Esophagus muscularis mucosa (tissue), 4 donors: ENCODE results near the gene RAPGEF2. TPM values are rescaled to one million over a fixed set of nuclear protein-coding genes. Genes with fewer than 3 reads are reported as not detected.
"Not testable (repeated sequence)": the region's sequence is repeated elsewhere in the genome, so short reads cannot be mapped to it uniquely, and the experiment has no call there.

Experiments
- DNase-seq: peaks from one replicate; pipeline ENCODE4 v3.0.0-alpha.2; 2017; ENCODE audit errors: extremely low spot score
- H3K27ac ChIP-seq, 4 donors: fragments of 200-600 bp; sonication (generic); replicated peaks in 1 of 4; 1 replicate in 3 of 4; 2 replicates in 1 of 4; pipeline ENCODE4 v1.5.1; 2016 to 2019; ENCODE audit warnings: mild to moderate bottlenecking in 1 of 4
- H3K27me3 ChIP-seq, 4 donors: fragments of 200-600 bp; sonication (generic); one replicate each; pipeline versions ENCODE4 v1.5.1 to v1.6.0; 2016 to 2019
- H3K36me3 ChIP-seq, 4 donors: fragments of 200-600 bp; sonication (generic); one replicate each; pipeline ENCODE4 v1.5.1; 2016 to 2019
- H3K4me1 ChIP-seq, 4 donors: fragments of 200-600 bp; sonication (generic); one replicate each; pipeline ENCODE4 v1.5.1; 2016 to 2019
- H3K4me3 ChIP-seq, 4 donors: fragments of 200-600 bp; sonication (generic); 1 replicate in 2 of 4; 2 replicates in 2 of 4; pipeline ENCODE4 v1.5.1; 2016 to 2019; ENCODE audit warnings: mild to moderate bottlenecking in 4 of 4, moderate library complexity in 1 of 4
- H3K9me3 ChIP-seq, 4 donors: fragments of 200-600 bp; sonication (generic); 1 replicate in 3 of 4; 2 replicates in 1 of 4; pipeline ENCODE4 v1.5.1; 2016 to 2019
- CTCF ChIP-seq, 3 experiments: fragments of 200-600 bp in 2 of 3; fragments of 450-650 bp in 1 of 3; sonication (generic) in 2 of 3; IDR thresholded peaks; one replicate each; pipeline ENCODE4 v1.5.1; 2017 to 2019; ENCODE audit warnings: antibody characterized with exemption in 3 of 3, mild to moderate bottlenecking in 2 of 3, moderate library complexity in 1 of 3
- EP300 ChIP-seq: sonication (generic); formaldehyde crosslinking; IDR thresholded peaks from one replicate; pipeline ENCODE4 v1.6.1; 2017; ENCODE audit warnings: antibody characterized with exemption
- POLR2A ChIP-seq: fragments of 450-650 bp; IDR thresholded peaks from one replicate; pipeline ENCODE4 v1.6.1; 2017; ENCODE audit warnings: antibody characterized with exemption, moderate library complexity, mild to moderate bottlenecking, low read depth
- POLR2AphosphoS5 ChIP-seq, 2 donors: sonication (generic); formaldehyde crosslinking; IDR thresholded peaks; one replicate each; pipeline ENCODE4 v1.6.1; 2017; ENCODE audit warnings: antibody characterized with exemption in 2 of 2
- WGBS: methylation state at CpG from one replicate; pipeline ENCODE4 v1.1.5; 2018; 5-methylcytosine and 5-hydroxymethylcytosine counted together
- intact Hi-C: fragments of 100-400 bp; cut with DNase I; formaldehyde crosslinking; loops from one replicate; pipeline ENCODE4 v1.15.1; 2023
- total RNA-seq, 4 donors: library from RNA; depleted of rRNA; stranded (reverse); fragments of >200 nt; gene quantifications; one replicate each; pipeline versions ENCODE4 v1.1.0 to v1.2.1, GENCODE V29; 2016

Gene RAPGEF2
- total RNA-seq, 4 donors from 2014 or later = 55.6 to 61.5 (median 58.4) TPM

GRCh38 chr4:159308566-159309340, 205.9 kb downstream of the RAPGEF2 start:
- peaks cover 0 to 28% (median 2%) of the 10 kb centered on the region in 4 donors for H3K4me1 ChIP-seq
- no peak overlapping the region for H3K4me3 ChIP-seq
- no peaks in the 10 kb centered on the region for H3K9me3 ChIP-seq
- 71% methylated on average over 4 of the region's 4 CpGs for WGBS
- intact Hi-C loops = no loop called here
- H3K27ac ChIP-seq = no peak overlapping the region
- no peaks in the 10 kb centered on the region for H3K27me3 ChIP-seq
- H3K36me3 ChIP-seq = peaks cover 0 to 14% (median 4%) of the 10 kb centered on the region in 4 donors
- no peak for TF ChIP-seq CTCF (IDR thresholded peaks at IDR 0.05)
- no peak for TF ChIP-seq EP300
- TF ChIP-seq POLR2AphosphoS5 (IDR thresholded peaks at IDR 0.05) = no peak
- no peak for TF ChIP-seq POLR2A
- DNase-seq = no peak

DNA sequence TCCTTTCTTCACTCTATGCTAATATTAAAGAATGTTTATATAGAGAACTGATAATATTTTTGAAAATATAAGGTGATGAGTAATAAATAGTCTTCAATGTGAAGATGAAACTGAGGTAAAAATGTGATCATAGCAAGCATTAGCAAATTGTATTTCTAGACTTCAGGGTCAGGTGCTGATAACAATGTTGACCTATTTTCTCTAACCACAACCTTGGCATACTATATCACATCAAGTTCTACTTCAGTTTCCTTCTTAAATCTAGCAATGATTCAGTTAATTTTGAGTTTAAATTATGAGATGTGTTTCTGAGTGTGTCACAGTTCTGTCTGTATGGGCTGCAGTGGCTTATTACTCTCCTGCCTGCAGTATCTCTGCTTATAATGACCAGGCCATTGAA, 209.4 kb downstream of the RAPGEF2 start:
- Histone ChIP-seq H3K27ac (no peak overlapping the region), H3K9me3 (no peaks in the 10 kb centered on the region), H3K36me3 (peaks cover 0 to 28% (median 15%) of the 10 kb centered on the region in 4 donors), H3K4me3 (no peak overlapping the region), H3K27me3 (no peaks in the 10 kb centered on the region), H3K4me1 (peaks cover 0 to 28% (median 2%) of the 10 kb centered on the region in 4 donors)
- TF ChIP-seq EP300 (no peak), POLR2A (no peak), POLR2AphosphoS5 (IDR thresholded peaks at IDR 0.05) (no peak), CTCF (IDR thresholded peaks at IDR 0.05) (no peak)
- intact Hi-C loops = no loop called here
- DNase-seq = no peak

GRCh38 chr4:159315879-159316278, 213.0 kb downstream of the RAPGEF2 start:
- not testable (repeated sequence) for DNase-seq, H3K9me3 ChIP-seq
- 93% methylated on average over 11 of the region's 12 CpGs for WGBS

GRCh38 chr4:159317203-159317602, 214.3 kb downstream of the RAPGEF2 start:
- 97% methylated on average over 5 of the region's 5 CpGs for WGBS
- peaks cover 0 to 31% (median 17%) of the 10 kb centered on the region in 4 donors for H3K36me3 ChIP-seq
- peaks cover 0 to 6% (median 0%) of the 10 kb centered on the region in 4 donors for H3K4me1 ChIP-seq
- no peaks in the 10 kb centered on the region for H3K27me3 ChIP-seq
- H3K27ac ChIP-seq = no peak overlapping the region
- intact Hi-C loops = no loop called here
- no peaks in the 10 kb centered on the region for H3K9me3 ChIP-seq
- no peak overlapping the region for H3K4me3 ChIP-seq
- no peak for DNase-seq
- TF ChIP-seq EP300 (no peak), CTCF (IDR thresholded peaks at IDR 0.05) (no peak), POLR2A (no peak), POLR2AphosphoS5 (IDR thresholded peaks at IDR 0.05) (no peak)

More at GRCh38 chr4:159315879-159316278, 213.0 kb downstream of the RAPGEF2 start:
- intact Hi-C loops, H3K4me3 ChIP-seq, H3K27me3 ChIP-seq, H3K27ac ChIP-seq: not testable (repeated sequence)
- TF ChIP-seq CTCF (IDR thresholded peaks at IDR 0.05) = peak in 1 of 3 experiments; percentile 18
- Histone ChIP-seq H3K36me3 (peaks cover 0 to 28% (median 15%) of the 10 kb centered on the region in 4 donors), H3K4me1 (peaks cover 0 to 13% (median 2%) of the 10 kb centered on the region in 4 donors)

- Histone ChIP-seq H3K36me3 (peaks cover 7 to 50% (median 35%) of the 10 kb centered on the region in 4 donors), H3K27ac (no peak overlapping the region), H3K27me3 (no peaks in the 10 kb centered on the region), H3K4me3 (no peak overlapping the region), H3K9me3 (no peaks in the 10 kb centered on the region), H3K4me1 (peaks cover 0 to 3% (median 0%) of the 10 kb centered on the region in 4 donors)
- 98% methylated on average over 4 of the region's 4 CpGs for WGBS
- no peak for DNase-seq
- TF ChIP-seq POLR2A = no peak
- no peak for TF ChIP-seq POLR2AphosphoS5 (IDR thresholded peaks at IDR 0.05)
- intact Hi-C loops = no loop called here
Observed at GRCh38 chr4:159319027-159319426, 216.1 kb downstream of the RAPGEF2 start.
